Measurements from ENCODE around the gene TFF2.

The TFF2 gene

GRCh38 chr21:42350927-42351426 is at the start of gene TFF2:
Gene TFF2 (minus strand): TSS chr21:42350994. CDS start chr21:42350957, 37 bp downstream.
- DNase-seq = no peak

DNA sequence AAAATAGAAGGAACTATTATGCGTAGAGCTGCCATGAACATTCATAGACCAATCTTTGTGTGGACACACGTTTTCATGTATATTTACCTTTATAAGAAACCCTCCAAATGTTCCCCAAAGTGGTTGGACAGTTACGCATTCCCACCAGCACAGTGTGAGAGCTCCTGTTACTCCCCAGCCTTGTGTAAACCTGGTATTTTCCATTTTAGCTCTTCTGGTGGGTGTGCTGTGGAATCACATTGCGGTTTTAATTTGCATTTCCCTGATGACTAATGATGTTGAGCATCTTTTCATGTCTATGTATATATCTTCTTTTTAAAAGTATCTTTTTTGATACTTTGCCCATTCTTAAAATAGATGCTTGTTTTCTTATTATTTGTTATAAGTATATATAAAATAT is 49.7 kb upstream of the TFF2 start:
- no peak for DNase-seq

DNA sequence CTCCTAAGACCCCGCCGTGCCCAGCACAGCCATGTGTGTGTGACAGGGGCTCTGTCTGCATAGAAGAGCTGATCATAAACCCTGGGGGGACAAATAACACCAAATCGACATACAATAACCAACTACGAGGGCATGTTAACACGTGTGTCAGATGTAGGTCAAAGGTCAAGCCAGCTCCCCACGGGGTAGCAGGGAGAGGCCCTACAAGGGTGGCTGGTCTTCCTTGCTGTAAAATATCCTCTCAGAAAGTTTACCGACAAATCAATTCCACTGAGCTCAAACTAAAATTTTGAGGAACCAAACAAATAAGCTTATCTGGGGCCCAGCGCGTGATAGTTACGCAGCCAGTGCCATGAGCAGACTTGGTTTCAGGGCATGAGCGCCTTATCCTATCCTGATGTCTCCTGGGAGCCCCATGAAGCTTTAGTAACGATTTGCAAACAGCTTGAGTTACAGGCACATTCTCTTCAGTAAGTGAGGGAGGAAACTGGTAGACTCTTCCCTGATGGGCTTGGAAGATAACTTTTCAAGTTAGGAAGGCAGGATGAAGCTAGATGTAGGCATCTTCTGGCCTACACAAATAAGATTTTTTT is 47.7 kb upstream of the TFF2 start:
- no peak for DNase-seq

DNA sequence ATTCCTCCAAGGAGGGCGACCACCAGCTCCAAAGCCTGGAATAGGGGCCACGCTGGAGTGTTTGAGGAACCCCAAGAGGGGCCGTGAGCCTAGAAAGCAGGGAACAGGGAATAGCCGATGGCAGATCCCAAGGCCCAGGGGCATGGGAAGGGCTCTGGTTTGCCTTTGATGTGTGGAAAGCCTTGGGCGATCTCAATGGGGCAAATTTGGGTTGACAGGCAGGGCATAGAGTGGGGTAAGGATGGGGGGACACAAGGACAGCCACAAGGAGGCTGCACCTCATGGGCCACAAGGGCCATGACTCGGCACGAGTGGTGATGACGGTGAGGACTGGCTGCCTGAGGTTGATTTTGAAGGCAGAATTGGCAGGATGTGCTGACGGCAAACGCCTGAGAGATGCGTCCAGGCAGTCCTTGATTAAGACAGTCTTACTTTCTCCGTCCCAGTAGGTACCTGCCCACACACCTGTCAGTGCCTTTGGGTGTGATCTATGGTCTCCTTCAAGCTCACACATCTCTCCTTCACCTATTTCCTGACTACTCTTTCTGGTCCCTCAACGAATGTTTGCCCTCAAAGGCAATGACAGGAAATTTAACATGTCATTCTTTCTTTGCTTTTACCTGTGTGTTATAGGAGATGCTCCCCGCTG is 47.1 kb upstream of the TFF2 start:
- DNase-seq = no peak

DNA sequence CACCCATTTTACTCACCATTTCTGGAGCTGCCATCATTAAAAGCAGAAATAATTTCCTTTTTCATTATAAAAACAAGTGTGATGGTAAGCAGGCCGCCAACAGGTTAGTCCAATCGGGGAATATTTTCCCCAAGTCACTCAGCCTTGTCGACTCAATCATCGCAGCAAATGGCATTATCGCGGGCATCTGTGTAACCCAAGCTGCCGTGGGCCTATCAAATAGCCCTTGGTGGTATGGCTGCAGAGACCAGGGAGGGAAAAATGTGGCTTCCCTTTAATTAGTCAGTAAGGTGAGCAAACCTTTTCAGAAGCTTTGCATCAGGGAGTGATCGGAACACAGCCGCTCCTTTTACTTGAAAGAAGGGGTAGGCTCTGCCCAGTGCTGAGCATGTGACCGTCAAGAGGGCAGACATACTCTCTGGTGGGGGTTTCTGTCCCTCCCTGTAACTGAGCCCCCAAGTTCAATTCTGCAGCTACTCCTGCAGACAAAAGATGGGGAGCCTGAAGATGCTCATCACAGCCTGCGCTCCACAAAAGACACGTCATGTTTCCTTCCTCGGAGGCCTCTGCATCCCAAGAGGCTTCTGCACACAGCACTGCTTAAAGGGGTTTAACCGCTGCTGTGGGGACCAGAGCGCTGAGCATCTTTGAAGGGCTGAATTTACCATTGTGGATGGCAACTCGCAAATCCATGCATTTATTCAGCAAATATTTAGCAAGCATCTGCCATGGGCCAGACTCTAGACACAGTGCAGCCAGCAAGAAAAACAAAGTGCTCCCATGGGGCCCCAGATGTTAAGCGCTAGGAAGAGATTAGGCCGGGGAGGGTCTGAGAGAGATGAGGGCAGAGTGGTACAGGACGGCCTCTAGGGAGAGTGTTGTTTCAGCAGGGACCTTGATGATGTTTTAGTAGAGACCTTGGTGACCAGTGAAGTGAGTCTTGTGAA is 46.3 kb upstream of the TFF2 start:
- DNase-seq = no peak

- DNase-seq = no peak
Measured at GRCh38 chr21:42395905-42396651, 45.3 kb upstream of the TFF2 start, which contains the start of gene TMPRSS3. Gene TMPRSS3 (minus strand): TSS chr21:42396052. CDS start chr21:42395417, 635 bp downstream.

DNA sequence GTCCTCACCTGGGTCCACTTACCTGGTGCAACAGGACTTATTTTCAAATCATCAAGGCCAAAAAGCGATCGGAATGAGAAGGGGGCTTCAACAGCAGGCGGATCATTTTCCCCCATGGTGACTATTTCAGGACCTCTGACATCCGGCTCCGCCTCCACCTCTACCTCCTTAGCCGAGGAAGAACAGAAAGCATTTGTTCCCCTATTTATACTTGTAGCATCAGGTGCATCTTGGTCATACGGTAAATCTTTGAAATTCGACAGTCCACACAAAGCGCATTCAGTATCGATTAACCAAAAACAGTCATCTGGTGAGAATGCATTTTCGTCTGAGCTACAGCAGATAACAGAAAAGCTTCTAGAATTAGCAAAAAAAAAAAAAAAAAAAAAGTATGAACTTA is 44.5 kb upstream of the TFF2 start:
- no peak for DNase-seq

DNA sequence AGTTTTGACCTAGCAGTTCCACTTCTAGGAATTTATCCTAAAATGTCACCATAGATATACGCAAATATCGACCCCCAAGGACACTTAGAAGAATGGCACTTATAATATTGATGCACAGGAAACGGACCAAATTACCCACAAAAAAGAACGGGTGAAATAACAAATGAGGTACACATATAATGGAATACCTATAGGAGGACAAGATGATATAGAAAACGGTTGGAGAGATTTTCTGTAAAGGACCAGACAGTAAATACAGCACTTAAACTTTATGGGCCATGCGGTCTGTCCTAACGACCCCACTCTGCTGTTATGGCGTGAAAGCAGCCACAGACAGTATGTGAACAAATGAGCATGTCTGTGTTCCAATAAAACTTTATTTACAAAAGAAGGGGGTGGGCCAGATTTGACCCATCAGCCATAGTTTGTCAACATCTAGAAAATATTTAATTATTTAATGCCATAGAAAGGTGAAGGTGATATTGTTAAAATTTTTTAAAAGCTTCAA is 42.7 kb upstream of the TFF2 start:
- no peak for DNase-seq

- no peak for DNase-seq
Measured at GRCh38 chr21:42392731-42393442, 42.1 kb upstream of the TFF2 start.

DNA sequence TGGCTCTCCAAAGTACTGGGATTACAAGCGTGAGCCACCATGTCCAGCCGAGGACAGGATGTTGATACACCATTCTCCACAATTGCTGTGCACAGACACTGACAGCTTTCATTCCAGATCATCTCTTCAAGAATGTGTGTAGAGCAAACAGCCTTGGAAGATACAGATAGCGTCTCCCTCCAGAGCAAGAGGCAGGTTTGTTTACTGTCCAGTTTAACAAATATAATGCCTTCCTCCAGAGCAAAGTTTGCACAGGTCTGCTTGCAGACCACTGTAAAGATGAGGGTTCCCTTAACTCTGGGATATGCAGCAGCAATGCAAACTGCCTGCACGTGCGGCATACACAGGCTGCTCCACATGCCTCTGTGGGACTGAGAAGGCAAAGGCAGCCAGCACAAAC is 40.5 kb upstream of the TFF2 start:
- no peak for DNase-seq

GRCh38 chr21:42390696-42391095 is 39.9 kb upstream of the TFF2 start:
- DNase-seq = no peak

DNA sequence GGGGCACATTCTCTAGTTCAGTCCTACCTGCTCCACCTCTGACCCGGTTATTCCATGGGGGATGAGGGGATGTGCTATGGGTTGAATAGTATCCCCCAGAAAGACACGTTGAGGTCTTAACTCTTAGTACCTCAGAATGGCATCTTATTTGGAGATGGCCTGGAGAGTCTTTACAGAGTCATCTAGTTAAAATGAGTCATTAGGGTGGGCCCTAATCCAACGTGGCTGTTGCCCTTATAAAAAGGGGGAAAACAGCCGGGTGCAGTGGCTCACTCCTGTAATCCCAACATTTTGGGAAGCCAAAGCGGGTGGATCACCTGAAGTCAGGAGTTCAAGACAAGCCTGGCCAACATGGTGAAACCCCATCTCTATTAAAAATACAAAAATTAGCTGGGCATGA is 39.4 kb upstream of the TFF2 start:
- no peak for DNase-seq

GRCh38 chr21:42389449-42389835 is 38.6 kb upstream of the TFF2 start:
- DNase-seq = peak; percentile 47

DNA sequence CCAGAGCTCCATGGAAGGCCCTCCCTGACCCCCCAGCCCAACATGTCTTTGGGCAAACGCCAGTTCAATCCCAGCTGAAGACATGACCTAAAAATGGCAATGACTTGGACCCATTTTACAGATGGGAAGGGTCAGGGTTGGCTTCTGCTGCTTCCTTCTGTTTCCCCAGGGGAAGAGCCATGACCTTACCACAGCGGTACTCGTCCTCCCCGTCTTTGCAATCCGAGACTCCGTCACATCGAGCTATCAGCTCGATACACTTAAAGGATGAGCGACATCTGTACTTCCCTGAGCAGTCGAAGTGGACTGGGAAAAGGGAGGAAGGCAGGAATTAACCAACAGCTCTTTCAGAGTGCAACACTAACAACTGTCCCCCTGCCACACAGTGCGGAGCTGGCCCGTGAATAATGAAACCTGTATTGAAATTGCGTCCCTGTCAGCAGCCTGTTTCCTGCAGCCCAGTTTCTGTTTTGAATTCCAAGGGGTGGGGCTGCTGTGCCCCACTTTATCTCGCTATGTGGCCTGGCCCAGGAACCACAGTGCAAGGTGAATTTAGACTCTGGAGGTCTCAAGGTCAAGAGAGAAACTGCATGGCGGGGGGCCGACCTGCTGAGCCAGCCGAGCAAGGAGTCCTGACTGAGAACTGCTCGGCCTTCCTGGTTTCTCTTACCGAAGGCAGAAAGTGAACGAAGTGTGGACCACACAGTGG is 38.1 kb upstream of the TFF2 start:
- peak; percentile 48 for DNase-seq

DNA sequence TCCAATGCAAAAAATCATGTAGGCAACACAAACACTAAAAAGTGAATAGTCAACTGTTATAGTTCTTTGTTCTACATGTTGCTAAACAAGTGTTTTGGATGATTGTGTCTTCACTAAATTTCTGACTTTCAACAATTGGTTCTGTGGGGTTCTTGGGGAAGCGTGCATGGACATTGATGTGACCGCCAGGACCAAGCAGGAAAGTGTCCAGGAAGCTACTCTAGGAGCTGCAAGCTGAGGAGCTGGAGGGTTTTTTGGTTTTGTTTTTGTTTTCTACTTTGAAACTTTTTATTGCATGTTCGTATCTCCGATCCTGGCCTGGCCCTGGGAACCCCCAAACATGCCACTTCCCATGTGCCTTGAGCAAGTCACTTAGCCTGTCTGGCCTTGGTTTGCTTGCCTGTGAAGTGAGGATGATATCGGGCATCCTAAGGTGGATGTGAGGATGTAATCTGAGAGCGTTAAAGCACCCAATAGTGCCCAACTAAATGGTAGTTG is 37.1 kb upstream of the TFF2 start:
- no peak for DNase-seq

DNA sequence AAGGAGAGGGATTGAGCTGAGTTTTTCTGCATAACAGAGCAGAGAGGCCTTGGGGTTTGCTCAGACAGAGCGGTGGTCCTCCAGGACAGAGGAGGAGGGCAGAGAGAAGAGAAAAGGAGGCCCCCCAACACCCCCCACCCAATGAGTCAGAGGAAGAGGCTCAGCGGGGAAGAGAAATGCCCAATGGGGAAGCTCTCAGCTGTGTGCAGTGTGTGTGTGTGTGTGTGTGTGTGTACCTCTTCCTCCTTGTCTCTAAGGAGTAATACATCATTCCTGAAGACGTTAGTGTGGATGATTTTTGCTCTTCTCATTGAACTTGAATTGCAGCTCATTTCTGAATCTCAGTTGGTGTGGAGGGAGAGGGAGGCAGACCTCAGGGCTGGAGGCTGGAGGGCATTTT is 36.4 kb upstream of the TFF2 start:
- DNase-seq = no peak

DNA sequence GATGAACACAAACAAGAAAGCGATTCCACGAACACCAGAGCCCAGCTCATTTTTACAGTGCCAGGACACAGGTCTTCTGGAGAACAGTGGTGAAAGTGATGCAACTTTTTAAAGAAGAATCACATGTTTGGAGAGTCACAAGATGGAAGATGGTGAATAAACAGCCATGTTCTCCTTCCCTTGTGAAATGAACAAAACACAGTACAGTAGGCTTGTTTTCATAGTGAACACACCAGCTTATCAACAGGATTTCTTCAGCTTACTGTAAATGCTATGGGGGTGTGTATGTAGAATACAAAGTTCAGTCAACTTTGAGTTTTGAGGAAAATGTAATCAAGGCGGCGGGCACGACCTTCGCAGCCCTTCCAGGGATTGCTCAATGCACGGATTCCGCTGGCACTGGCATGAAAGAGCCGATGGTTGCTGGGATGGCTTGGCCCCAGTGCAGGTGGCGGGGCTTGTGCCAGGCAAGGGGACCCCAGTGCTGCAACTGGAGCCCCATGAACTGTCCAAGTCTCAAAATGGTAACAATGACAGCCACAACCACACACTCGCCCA is 35.3 kb upstream of the TFF2 start:
- DNase-seq = no peak

DNA sequence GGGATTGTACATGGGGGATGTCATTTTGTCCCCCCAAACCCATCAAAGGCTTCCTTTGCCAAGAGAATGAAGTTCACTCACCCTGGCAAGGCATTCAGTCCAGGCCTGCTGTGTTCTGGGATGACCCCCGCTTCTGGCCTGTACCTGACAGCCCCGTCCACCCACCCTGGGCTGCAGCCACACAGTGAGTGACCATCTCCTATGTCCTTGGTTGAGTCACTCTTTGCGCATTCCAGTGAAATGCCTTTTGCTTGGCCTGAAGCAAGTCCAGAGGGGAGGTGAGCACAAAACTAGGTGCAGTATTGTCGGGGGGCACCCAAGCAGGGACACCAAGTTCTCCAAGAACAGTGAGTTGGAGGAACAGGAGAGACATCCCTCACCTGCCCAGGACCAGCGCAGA is 34.8 kb upstream of the TFF2 start:
- DNase-seq = no peak

GRCh38 chr21:42384989-42385388 is 34.2 kb upstream of the TFF2 start:
- DNase-seq = no peak

- no peak for DNase-seq
Measured at GRCh38 chr21:42384156-42384945, 33.6 kb upstream of the TFF2 start.

All from retina (tissue), 1 donor.